ENCODE data around the gene FRMD4A. TPM values are rescaled to one million over a fixed set of nuclear protein-coding genes. Genes with fewer than 3 reads are reported as not detected.
"Not testable (repeated sequence)": the region's sequence is repeated elsewhere in the genome, so short reads cannot be mapped to it uniquely, and the experiment has no call there.

Gene FRMD4A
- total and polyA plus RNA-seq, 12 donors = 9.1 to 29.6 (median 14.6) TPM

DNA sequence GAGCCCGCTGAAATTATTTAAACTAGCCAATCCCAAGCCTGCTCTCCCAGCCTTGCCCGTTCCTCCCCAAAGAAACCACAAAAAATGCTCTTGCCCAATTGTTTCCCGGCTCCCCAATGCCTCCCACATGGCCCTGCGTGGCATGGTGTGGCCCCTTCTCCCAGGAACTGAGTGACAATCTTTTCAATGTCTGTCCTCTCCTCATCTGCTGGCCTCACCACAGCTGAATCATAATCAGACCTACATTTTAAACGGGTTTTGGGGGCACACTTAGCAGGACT is 542.5 kb downstream of the FRMD4A start:
- TF ChIP-seq POLR2A (IDR thresholded peaks at IDR 0.05) = no peak
- TF ChIP-seq, protein P1, sequence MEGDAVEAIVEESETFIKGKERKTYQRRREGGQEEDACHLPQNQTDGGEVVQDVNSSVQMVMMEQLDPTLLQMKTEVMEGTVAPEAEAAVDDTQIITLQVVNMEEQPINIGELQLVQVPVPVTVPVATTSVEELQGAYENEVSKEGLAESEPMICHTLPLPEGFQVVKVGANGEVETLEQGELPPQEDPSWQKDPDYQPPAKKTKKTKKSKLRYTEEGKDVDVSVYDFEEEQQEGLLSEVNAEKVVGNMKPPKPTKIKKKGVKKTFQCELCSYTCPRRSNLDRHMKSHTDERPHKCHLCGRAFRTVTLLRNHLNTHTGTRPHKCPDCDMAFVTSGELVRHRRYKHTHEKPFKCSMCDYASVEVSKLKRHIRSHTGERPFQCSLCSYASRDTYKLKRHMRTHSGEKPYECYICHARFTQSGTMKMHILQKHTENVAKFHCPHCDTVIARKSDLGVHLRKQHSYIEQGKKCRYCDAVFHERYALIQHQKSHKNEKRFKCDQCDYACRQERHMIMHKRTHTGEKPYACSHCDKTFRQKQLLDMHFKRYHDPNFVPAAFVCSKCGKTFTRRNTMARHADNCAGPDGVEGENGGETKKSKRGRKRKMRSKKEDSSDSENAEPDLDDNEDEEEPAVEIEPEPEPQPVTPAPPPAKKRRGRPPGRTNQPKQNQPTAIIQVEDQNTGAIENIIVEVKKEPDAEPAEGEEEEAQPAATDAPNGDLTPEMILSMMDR (IDR thresholded peaks at IDR 0.05) = no peak
- Histone ChIP-seq H3K27ac (peak overlapping the region in 2 of 5 donors; percentile 6 to 59), H3K4me1 (replicated peaks in 1 of 2) (peaks cover 0 to 20% of the 10 kb centered on the region in 2 donors), H3K27me3 (no peaks in the 10 kb centered on the region), H3K4me3 (no peak overlapping the region), H3K9me3 (replicated peaks in 1 of 3) (no peaks in the 10 kb centered on the region), H3K36me3 (replicated peaks in 1 of 2) (no peaks in the 10 kb centered on the region)
- no peak for DNase-seq
- 50 to 75% (median 62%) methylated on average over 5 of the region's 5 CpGs for WGBS, 4 donors
- intact Hi-C loops (cut with DNase I) = loop anchor here in 1 of 2 donors (10.0 kb wide), 1 partner anchor 307 kb away; no protein-coding TSS in a partner anchor

DNA sequence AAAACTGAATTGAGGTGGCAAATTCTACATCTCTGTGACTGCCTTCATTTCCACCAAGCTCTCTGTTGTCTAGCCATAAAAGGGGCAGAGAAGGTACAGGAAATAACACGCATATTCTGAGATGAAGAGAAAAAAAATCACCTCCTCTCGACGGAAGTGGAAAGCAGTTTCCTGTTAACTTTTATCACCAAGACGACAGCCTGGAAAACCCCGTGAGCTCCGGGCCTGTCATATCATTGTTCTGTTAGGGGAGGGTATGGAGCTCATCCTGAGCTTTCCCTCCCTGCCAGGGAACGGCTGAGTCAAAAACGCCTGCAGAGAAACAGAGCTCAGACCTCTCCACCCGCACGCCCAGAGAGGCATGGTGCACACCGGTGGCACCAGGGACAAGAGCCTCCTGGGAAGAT is 543.7 kb downstream of the FRMD4A start:
- intact Hi-C loops (cut with DNase I) = loop anchor here in 1 of 2 donors (10.0 kb wide), 1 partner anchor 308 kb away; no protein-coding TSS in a partner anchor

DNA sequence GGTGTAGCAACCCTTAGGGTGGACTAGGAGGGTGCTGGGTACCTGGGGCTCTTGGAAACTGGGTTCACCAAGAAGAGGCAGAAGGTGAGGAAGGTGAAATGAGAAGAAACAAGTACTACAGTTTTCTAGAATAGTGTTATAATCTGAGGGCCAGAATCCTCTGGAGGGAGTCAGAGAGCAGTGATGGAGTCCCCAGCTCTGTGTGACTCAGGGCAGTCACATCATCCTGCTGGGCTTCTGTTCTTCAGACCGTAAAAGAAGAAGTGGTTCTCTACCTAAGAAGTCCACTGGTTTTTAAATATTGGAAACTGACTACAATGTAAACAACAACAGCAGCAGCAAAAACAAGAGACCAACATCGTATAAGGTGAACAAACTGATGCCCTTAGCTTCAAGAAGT is 546.7 kb downstream of the FRMD4A start:
- intact Hi-C loops (cut with DNase I) = loop anchor here in 1 of 2 donors (5.0 to 10.0 kb wide), 2 partner anchors 311 to 412 kb away; no protein-coding TSS in a partner anchor
- H3K36me3 ChIP-seq (replicated peaks in 1 of 2) = no peaks in the 10 kb centered on the region
- H3K9me3 ChIP-seq (replicated peaks in 1 of 3) = no peaks in the 10 kb centered on the region
- no peak overlapping the region for H3K27ac ChIP-seq
- no peak for DNase-seq
- TF ChIP-seq POLR2A (IDR thresholded peaks at IDR 0.05) = no peak
- TF ChIP-seq, protein P1 (IDR thresholded peaks at IDR 0.05) = no peak
- no peaks in the 10 kb centered on the region for H3K27me3 ChIP-seq
- WGBS, 4 donors = 51 to 70% (median 59%) methylated on average over 2 of the region's 2 CpGs
- H3K4me3 ChIP-seq = no peak overlapping the region
- peaks cover 0 to 12% of the 10 kb centered on the region in 2 donors for H3K4me1 ChIP-seq (replicated peaks in 1 of 2)

More for the DNA sequence above, 543.7 kb downstream of the FRMD4A start:
- H3K27me3 ChIP-seq = no peaks in the 10 kb centered on the region
- DNase-seq = peak in 4 of 7 donors; percentile 22 to 60 (median 26)
- H3K4me1 ChIP-seq (replicated peaks in 1 of 2) = peaks cover 0 to 18% of the 10 kb centered on the region in 2 donors
- H3K9me3 ChIP-seq (replicated peaks in 1 of 3) = no peaks in the 10 kb centered on the region
- peak overlapping the region in 1 of 5 donors; percentile 11 for H3K27ac ChIP-seq
- TF ChIP-seq POLR2A (IDR thresholded peaks at IDR 0.05) = no peak
- TF ChIP-seq, protein P1 (IDR thresholded peaks at IDR 0.05) = no peak
- no peak overlapping the region for H3K4me3 ChIP-seq
- WGBS, 4 donors = 26 to 42% (median 40%) methylated on average over 10 to 11 of the region's 11 CpGs
- H3K36me3 ChIP-seq (replicated peaks in 1 of 2) = no peaks in the 10 kb centered on the region

DNA sequence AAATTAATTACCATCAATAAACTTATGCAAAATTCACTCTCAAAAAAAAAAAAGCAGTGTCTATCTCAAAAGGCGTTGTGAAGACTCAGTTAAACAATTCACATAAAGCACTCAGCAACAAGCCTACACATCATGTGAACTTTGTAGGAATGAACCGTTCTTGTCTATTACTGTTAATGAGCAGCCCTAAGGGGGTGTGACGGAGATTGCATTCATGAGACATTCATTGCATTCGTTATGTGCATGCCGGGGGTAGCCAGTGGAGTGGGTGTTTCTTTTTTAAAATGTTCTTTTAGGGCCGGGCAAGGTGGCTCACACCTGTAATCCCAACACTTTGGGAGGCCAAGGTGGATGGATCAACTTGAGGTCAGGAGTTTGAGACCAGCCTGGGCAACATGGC is 551.0 kb downstream of the FRMD4A start:
- no peak overlapping the region for H3K4me3 ChIP-seq
- H3K4me1 ChIP-seq (replicated peaks in 1 of 2) = no peaks in the 10 kb centered on the region
- H3K27me3 ChIP-seq = no peaks in the 10 kb centered on the region
- H3K27ac ChIP-seq = no peak overlapping the region
- DNase-seq = no peak
- intact Hi-C loops (cut with DNase I) = loop anchor here (2.0 to 10.0 kb wide), 5 partner anchors 117 to 415 kb away; no protein-coding TSS in a partner anchor
- WGBS, 4 donors = 70 to 85% (median 74%) methylated on average over 5 to 6 of the region's 6 CpGs
- TF ChIP-seq, protein P1 (IDR thresholded peaks at IDR 0.05) = no peak
- no peak for TF ChIP-seq POLR2A (IDR thresholded peaks at IDR 0.05)
- no peaks in the 10 kb centered on the region for H3K36me3 ChIP-seq (replicated peaks in 1 of 2)
- H3K9me3 ChIP-seq (replicated peaks in 1 of 3) = no peaks in the 10 kb centered on the region

DNA sequence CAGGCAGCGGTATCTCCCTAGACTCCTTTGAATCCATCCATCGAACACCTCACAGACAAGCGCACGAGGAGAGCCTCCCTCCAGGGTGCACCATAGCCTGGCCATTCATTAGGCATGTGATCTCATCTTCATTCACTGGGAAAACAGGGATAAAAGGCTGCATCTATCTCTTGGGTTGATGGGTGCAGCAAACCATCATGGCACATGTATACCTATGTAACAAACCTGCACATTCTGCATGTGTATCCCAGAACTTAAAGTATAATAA is 552.1 kb downstream of the FRMD4A start:
- H3K27ac ChIP-seq; H3K27me3 ChIP-seq; H3K9me3 ChIP-seq (replicated peaks in 1 of 3); H3K4me3 ChIP-seq; H3K4me1 ChIP-seq (replicated peaks in 1 of 2); DNase-seq; H3K36me3 ChIP-seq (replicated peaks in 1 of 2): not testable (repeated sequence)
- intact Hi-C loops (cut with DNase I) = loop anchor here (2.0 to 10.0 kb wide), 3 partner anchors 116 to 414 kb away; no protein-coding TSS in a partner anchor
- 71 to 84% (median 80%) methylated on average over 4 of the region's 4 CpGs for WGBS, 4 donors
